Spleen (tissue), 7 donors: ENCODE results near the gene NIPBL.

ENCODE experiments used
- POLR2A ChIP-seq, 3 donors: fragments of 450-650 bp; IDR thresholded peaks; one replicate each; pipeline ENCODE4 v1.5.1; 2017; ENCODE audit warnings: antibody characterized with exemption in 3 of 3, mild to moderate bottlenecking in 1 of 3
- TF ChIP-seq, protein P1 (sequence below), 11 experiments: fragments of 200-600 bp in 7 of 11; fragments of 450-650 bp in 4 of 11; sonication (generic) in 4 of 11; IDR thresholded peaks in 8 of 11; conservative IDR thresholded peaks in 3 of 11; 1 replicate in 7 of 11; 2 replicates in 4 of 11; pipeline versions ENCODE4 v1.4.0 to v1.8.0; 2016 to 2021; ENCODE audit warnings: antibody characterized with exemption in 11 of 11, inconsistent platforms in 4 of 11, mild to moderate bottlenecking in 1 of 11
- donor health status: DM: no; HTN: no; CAD: no; lungs with moderate emphysema.
- donor health status: DM: no; HTN: no; CAD: no.
- donor health status: DM: no; HTN: no; CAD: no.

DNA sequence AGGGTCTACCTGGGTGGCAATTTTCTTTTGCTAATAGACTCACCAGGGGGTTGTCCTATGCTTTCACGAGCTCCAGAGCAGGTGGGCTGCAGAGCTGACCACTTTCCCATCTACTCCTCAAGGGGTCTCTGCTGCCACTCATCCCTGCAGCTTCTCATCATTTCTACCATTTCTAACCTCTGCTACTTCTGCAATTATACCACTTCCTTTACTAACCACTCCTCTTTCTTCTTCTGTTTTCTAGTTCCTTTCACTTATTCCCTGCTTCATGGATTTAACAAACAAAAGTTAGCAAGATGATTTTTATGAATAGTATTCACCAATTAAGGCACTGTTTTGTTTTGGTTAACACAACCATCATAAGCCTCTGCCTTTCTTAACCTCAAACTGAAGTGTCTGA is 34.5 kb upstream of the NIPBL start:
- TF ChIP-seq, protein P1, sequence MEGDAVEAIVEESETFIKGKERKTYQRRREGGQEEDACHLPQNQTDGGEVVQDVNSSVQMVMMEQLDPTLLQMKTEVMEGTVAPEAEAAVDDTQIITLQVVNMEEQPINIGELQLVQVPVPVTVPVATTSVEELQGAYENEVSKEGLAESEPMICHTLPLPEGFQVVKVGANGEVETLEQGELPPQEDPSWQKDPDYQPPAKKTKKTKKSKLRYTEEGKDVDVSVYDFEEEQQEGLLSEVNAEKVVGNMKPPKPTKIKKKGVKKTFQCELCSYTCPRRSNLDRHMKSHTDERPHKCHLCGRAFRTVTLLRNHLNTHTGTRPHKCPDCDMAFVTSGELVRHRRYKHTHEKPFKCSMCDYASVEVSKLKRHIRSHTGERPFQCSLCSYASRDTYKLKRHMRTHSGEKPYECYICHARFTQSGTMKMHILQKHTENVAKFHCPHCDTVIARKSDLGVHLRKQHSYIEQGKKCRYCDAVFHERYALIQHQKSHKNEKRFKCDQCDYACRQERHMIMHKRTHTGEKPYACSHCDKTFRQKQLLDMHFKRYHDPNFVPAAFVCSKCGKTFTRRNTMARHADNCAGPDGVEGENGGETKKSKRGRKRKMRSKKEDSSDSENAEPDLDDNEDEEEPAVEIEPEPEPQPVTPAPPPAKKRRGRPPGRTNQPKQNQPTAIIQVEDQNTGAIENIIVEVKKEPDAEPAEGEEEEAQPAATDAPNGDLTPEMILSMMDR (IDR thresholded peaks at IDR 0.05 in 8 of 11, conservative IDR thresholded peaks at IDR 0.05 in 3 of 11) = no peak
- TF ChIP-seq POLR2A (IDR thresholded peaks at IDR 0.05) = no peak
